ENCODE results near the gene SAP25. TPM values are rescaled to one million over a fixed set of nuclear protein-coding genes. Genes with fewer than 3 reads are reported as not detected.
A peak's percentile ranks its signal among the peaks of the same experiment; 100 is the strongest.

SAP25 gene
- total RNA-seq, 6 experiments from 2014 or later: 0.53 to 4.5 (median 2.2) TPM; not detected in 2

GRCh38 chr7:100568176-100568895 lies 5.4 kb downstream of the SAP25 start:
- Histone ChIP-seq H3K4me1 (peaks cover 0 to 70% (median 34%) of the 10 kb centered on the region in 4 donors), H3K9me3 (no peaks in the 10 kb centered on the region), H3K27me3 (no peaks in the 10 kb centered on the region), H3K27ac (peak overlapping the region; percentile 78 to 96 (median 90)), H3K4me3 (peak overlapping the region in 2 of 3 donors; percentile 49), H3K36me3 (peaks cover 0 to 15% (median 4%) of the 10 kb centered on the region in 4 donors)
- DNase-seq (peak; percentile 87 to 97 (median 94)), ATAC-seq (peak; percentile 27 to 59 (median 53))
- 0% methylated on average over 3 of the region's 11 CpGs for WGBS (ENCODE audit: insufficient coverage, low coverage, low lambda C conversion rate, missing lambda C conversion rate)
- TF ChIP-seq POLR2A (IDR thresholded peaks at IDR 0.05): peak; percentile 37
- TF ChIP-seq, protein P1, sequence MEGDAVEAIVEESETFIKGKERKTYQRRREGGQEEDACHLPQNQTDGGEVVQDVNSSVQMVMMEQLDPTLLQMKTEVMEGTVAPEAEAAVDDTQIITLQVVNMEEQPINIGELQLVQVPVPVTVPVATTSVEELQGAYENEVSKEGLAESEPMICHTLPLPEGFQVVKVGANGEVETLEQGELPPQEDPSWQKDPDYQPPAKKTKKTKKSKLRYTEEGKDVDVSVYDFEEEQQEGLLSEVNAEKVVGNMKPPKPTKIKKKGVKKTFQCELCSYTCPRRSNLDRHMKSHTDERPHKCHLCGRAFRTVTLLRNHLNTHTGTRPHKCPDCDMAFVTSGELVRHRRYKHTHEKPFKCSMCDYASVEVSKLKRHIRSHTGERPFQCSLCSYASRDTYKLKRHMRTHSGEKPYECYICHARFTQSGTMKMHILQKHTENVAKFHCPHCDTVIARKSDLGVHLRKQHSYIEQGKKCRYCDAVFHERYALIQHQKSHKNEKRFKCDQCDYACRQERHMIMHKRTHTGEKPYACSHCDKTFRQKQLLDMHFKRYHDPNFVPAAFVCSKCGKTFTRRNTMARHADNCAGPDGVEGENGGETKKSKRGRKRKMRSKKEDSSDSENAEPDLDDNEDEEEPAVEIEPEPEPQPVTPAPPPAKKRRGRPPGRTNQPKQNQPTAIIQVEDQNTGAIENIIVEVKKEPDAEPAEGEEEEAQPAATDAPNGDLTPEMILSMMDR (IDR thresholded peaks at IDR 0.05): no peak
- intact Hi-C loops (cut with DNase I): loop anchor here in 1 of 2 donors (10.0 kb wide), 1 partner anchor 126 kb away; the partner anchor contains the start of gene GIGYF1

DNA sequence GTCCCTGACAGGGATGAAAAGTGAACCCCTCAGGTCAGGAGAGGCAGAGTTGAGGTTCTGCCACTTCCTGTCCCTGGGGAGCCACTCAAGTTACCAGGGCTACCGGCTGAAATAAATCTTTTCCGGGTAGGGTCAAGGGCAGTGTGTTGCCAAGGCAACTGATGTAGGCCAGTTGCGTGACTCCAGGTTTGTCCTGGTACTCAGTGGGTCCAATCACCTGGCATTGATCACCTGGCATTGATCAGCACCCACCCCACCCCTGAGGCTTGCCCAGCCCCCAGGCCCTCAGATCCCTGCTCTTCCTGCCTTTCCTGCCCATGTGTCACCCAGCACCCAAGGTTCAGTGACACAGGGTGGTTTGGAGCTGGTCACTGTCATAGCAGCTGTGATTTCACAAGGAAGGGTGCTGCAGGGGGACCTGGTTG lies 5.9 kb downstream of the SAP25 start:
- WGBS (ENCODE audit: insufficient coverage, low coverage, low lambda C conversion rate, missing lambda C conversion rate): 0% methylated on average over 1 of the region's 3 CpGs
- intact Hi-C loops (cut with DNase I): loop anchor here in 1 of 2 donors (10.0 kb wide), 1 partner anchor 127 kb away; the partner anchor contains the start of gene GIGYF1
- Histone ChIP-seq H3K27me3 (no peaks in the 10 kb centered on the region), H3K36me3 (peaks cover 0 to 19% (median 8%) of the 10 kb centered on the region in 4 donors), H3K4me1 (peaks cover 0 to 70% (median 34%) of the 10 kb centered on the region in 4 donors), H3K4me3 (peak overlapping the region in 1 of 3 donors; percentile 9), H3K9me3 (no peaks in the 10 kb centered on the region), H3K27ac (peak overlapping the region; percentile 63 to 96 (median 90))
- ATAC-seq (peak; percentile 17 to 27 (median 24)), DNase-seq (peak; percentile 71 to 87 (median 85))
- TF ChIP-seq POLR2A (IDR thresholded peaks at IDR 0.05): no peak
- TF ChIP-seq, protein P1 (IDR thresholded peaks at IDR 0.05): no peak

DNA sequence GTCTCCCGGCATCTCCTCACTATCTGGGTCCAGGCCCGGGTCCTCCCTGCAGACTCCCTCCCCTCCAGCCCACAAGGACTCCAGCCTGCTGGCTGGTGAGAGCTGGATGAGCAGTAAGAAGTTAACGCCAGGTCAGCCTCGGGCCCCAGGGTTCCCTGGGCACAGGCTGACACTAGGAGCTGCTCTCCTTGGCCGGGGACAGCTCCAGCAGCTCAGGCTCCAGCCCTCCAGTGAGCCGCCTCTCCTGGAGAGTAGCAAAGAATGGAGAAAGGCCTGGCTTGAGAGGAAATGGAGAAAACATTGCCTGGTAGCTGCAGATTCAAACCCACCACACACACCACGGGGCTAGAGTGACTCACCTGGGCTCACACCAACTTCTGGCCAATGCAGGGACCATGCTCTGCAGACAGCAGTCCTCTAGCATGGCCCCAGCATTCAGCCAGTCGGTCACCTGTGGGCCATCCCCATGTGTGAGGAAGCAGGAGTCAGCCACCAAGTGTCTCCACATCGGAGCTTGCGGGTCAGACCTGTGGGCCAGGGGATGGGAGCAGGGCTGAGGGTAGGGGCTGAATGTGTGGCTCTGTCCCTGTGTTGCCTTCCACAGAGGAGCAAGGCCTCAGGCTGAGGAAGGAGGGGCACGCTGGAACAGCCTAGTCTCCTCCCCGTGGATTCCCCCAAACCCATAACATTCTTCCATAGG lies 6.5 kb downstream of the SAP25 start:
- WGBS (ENCODE audit: insufficient coverage, low coverage, low lambda C conversion rate, missing lambda C conversion rate): 56% methylated on average over 5 of the region's 12 CpGs
- no peaks in the 10 kb centered on the region for H3K9me3 ChIP-seq
- no peak for DNase-seq
- intact Hi-C loops (cut with DNase I): loop anchor here in 1 of 2 donors (10.0 kb wide), 1 partner anchor 128 kb away; the partner anchor contains the start of gene GIGYF1
- no peak for ATAC-seq
- no peaks in the 10 kb centered on the region for H3K27me3 ChIP-seq
- peaks cover 0 to 70% (median 34%) of the 10 kb centered on the region in 4 donors for H3K4me1 ChIP-seq
- peaks cover 0 to 24% (median 11%) of the 10 kb centered on the region in 4 donors for H3K36me3 ChIP-seq
- H3K27ac ChIP-seq: peak overlapping the region; percentile 63 to 96 (median 90)
- TF ChIP-seq POLR2A (IDR thresholded peaks at IDR 0.05): no peak
- TF ChIP-seq, protein P1 (IDR thresholded peaks at IDR 0.05): no peak
- peak overlapping the region in 1 of 3 donors; percentile 9 for H3K4me3 ChIP-seq

- DNase-seq: peak in 1 of 3 donors; percentile 81
- intact Hi-C loops (cut with DNase I): loop anchor here in 1 of 2 donors (10.0 kb wide), 1 partner anchor 129 kb away; the partner anchor contains the start of gene GIGYF1
- H3K27me3 ChIP-seq: no peaks in the 10 kb centered on the region
- peak overlapping the region in 2 of 3 donors; percentile 90 to 96 for H3K27ac ChIP-seq
- WGBS (ENCODE audit: insufficient coverage, low coverage, low lambda C conversion rate, missing lambda C conversion rate): 48% methylated on average over 4 of the region's 6 CpGs
- peaks cover 0 to 67% (median 32%) of the 10 kb centered on the region in 4 donors for H3K4me1 ChIP-seq
- TF ChIP-seq, protein P1 (IDR thresholded peaks at IDR 0.05): no peak
- peak; percentile 26 for TF ChIP-seq POLR2A (IDR thresholded peaks at IDR 0.05)
- ATAC-seq: no peak
- peaks cover 0 to 35% (median 18%) of the 10 kb centered on the region in 4 donors for H3K36me3 ChIP-seq
- H3K4me3 ChIP-seq: peak overlapping the region in 1 of 3 donors; percentile 14
- H3K9me3 ChIP-seq: no peaks in the 10 kb centered on the region
Observed at GRCh38 chr7:100566018-100566531, 7.6 kb downstream of the SAP25 start.
